C4-2B (cell line): ENCODE measurements around the gene SMCO4.

Source experiments
- CTCF ChIP-seq: fragments of 450-650 bp; conservative IDR thresholded peaks from 2 replicates; pipeline ENCODE4 v1.5.1; 2017; ENCODE audit warnings: mild to moderate bottlenecking
- ZFX ChIP-seq: fragments of 450-650 bp; IDR thresholded peaks from 2 replicates; pipeline ENCODE4 v1.6.1; 2017

GRCh38 chr11:93490996-93491618 lies 52.1 kb downstream of the SMCO4 start:
- TF ChIP-seq CTCF (no peak), ZFX (no peak)
